Left renal pelvis (tissue), 4 donors: ENCODE results near the gene MYL7. TPM values are rescaled to one million over a fixed set of nuclear protein-coding genes. Genes with fewer than 3 reads are reported as not detected.
A peak's percentile ranks its signal among the peaks of the same experiment; 100 is the strongest.
"Not testable (repeated sequence)": the region's sequence is repeated elsewhere in the genome, so short reads cannot be mapped to it uniquely, and the experiment has no call there.

Source experiments
- DNase-seq, 4 donors: peaks; one replicate each; pipeline ENCODE4 v3.0.0-alpha.2; 2013; ENCODE audit warnings: low read depth in 4 of 4, low spot score in 3 of 4
- polyA plus RNA-seq, 4 donors: library from polyadenylated mRNA; unstranded; fragments of 120-200 nt; gene quantifications; one replicate each; pipeline ENCODE4 v1.2.1, GENCODE V29; 2013; ENCODE audit not compliant: insufficient read length in 4 of 4

The MYL7 gene
- polyA plus RNA-seq, 4 donors: 0.29 to 1.2 (median 0.45) TPM; not detected in 1

GRCh38 chr7:44134943-44135628, 6.0 kb downstream of the MYL7 start:
- DNase-seq: no peak

DNA sequence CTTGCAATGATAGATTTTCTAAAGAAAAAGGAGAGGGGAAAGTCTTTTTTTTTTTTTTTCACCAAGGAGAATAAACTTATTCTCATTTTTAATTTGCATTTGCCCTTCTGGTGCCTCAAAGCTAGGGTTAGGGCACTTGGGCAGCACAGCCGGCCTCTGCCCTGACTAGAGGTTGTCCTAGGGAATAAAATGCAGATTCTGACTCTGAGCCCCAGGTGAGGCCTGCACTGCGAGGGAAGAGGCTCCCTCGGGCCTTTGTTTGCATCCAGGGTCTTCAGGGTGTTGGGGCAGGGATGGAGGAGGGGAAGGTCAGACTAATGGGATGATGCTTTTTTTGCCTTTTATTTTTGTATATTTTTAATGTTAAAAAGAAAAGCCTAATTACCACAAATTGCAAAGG, 7.8 kb downstream of the MYL7 start:
- no peak for DNase-seq

DNA sequence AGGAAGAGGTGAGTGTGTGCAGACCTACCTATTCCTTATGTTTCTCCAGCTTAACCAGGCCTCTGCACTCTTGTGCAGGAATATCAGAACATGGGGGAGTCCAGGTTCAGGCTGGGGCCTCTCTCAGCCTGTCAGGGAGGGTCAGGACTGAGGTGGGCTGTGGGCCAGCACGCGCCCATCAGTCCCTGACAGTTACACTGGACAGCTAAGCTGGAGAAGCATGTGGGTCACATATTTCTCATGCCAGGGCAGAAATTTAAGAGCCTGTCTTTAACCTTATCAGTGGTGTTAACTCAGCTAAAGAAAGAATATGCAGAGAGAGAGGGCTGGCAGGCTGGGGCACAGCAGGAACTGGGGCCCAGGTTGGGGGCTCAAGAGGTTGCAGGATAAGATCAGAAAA, 9.1 kb downstream of the MYL7 start:
- no peak for DNase-seq

- DNase-seq: no peak
Measured at GRCh38 chr7:44131173-44132029, 9.7 kb downstream of the MYL7 start.

DNA sequence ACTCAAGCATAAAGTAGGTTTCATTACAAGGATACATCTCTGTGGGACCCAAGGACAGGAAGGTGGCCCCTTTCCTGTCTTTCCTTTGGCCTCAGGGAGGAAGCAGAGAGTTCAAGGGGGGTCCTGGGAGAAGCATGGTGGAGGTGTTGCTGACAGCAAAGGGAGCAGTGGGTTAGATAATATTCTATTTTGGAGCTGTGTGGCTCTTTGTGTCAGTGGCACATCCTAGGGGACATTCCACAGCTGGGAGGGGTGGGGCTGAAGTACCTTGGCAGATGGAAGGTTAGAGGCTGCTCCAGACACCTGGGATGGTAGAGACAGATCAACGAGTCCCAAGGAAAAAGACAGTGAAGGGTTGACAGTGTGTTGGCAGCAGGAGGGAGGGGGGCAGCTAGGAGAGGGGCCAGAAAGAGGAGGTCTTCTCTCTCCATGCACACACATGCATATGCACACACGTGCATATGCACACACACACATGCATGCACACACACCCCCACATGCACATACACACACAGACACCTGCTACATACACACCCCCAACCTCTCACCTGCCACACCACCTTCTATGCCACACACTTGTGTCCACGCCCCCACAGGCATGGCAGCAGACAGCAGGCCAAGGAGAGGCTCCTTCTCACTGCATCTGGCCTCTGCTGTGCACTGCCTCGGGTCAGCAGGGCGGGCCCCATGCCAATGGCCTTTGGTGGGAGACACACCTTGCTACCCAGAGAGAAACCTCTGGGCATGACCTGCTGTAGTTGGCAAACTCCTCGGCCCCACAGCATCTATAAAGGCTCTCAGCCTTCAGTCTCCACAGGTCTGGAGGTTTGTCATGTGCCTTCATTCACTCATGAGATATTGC, 12.2 kb downstream of the MYL7 start:
- DNase-seq: no peak

DNA sequence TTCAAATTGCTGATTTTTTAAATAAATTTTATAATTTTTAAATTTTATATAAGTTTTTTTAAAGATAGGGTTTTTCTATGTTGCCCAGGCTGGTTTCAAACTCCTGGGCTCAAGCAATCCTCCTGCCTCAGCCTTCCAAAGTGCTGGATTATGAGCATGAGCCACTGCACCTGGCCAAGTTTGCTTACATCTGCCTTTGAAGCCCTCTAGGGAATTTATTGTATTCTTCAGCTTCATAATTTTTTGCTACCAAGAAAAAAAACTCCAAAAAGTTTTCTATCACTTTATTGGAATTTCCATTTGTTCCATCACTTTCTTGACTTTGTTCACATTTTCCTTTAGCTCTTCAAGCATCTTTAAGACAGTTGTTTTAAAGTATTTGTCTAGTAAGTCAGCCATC, 14.0 kb downstream of the MYL7 start:
- DNase-seq: no peak

DNA sequence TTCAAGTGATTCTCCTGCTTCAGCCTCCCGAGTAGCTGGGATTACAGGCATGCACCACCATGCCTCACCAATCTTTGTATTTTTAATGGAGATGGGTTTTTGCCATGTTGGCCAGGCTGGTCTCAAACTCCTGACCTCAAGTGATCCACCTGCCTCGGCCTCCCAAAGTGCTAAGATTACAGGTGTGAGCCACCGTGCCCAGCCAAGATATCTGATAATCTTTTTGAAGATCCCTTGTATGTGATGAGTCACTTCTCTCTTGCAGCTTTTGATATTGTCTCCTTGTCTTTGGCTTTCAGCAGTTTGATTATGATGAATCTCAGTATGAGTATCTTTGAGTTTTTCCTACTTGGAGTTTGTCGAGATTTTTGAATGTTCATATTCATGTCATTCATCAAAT, 14.6 kb downstream of the MYL7 start:
- DNase-seq: not testable (repeated sequence)

DNA sequence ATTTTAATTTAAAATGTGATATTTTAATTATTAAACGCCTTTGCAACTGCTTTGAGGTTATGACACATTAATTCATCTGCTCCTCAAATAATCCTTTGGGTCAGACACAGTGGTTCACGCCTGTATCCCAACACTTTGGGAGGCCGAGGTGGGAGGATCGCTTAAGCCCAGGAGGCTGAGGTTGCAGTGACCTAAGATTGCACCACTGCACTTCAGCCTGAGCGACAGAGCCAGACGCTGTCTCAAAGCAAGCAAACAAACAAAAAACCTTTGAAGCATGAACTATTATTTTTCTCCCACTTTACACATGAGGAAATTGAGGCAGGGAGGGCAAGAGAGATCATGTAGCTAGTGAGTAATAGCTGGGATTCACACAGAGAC, 16.3 kb downstream of the MYL7 start:
- DNase-seq: no peak

DNA sequence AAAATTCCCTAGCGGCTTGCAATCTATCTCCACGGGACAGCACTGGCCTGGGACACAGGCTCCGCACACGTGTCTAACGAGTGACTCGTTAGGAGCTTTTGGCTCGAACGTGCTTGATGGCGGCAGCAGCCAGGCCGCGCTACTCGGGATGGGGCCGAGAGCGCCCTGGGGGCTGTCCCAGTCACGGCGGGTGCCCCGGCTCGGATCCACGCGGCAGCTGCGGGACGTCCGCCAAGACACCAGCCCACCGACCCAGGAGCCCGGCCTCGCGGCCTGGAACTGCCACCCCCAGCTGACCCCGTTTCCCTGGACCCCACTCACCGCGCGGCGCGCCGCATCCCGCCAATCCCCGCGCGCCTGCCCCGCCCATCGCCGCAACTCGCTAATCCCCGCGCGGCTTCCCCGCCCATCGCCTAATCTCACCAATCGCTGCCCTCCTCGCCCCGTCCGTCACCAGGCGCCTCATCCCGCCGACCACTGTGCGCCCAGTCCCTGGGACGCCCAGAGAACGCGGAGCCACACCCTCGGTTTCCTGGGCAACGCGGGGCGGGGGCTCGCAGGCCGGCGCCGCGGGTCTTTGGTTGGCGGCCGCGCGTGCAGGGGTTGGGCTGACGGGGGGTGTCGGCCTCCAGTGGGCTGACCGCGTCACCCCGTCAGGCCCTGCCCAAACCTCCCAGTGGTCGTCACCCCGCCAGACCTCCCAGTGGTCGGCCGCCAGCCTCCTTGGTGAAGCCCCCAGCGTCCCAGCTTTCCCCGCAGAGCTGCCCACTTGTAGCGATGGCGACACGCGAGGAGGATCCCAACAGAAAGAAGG, 17.7 kb downstream of the MYL7 start, which contains the start of gene POLD2:
Gene POLD2, minus strand, starts transcription at position 359 of the 814 bp plus-strand sequence. CDS start 1,495 bp downstream, outside the sequence.
- DNase-seq: peak; percentile 89 to 95 (median 94)

GRCh38 chr7:44122529-44122928, 18.6 kb downstream of the MYL7 start:
- no peak for DNase-seq

DNA sequence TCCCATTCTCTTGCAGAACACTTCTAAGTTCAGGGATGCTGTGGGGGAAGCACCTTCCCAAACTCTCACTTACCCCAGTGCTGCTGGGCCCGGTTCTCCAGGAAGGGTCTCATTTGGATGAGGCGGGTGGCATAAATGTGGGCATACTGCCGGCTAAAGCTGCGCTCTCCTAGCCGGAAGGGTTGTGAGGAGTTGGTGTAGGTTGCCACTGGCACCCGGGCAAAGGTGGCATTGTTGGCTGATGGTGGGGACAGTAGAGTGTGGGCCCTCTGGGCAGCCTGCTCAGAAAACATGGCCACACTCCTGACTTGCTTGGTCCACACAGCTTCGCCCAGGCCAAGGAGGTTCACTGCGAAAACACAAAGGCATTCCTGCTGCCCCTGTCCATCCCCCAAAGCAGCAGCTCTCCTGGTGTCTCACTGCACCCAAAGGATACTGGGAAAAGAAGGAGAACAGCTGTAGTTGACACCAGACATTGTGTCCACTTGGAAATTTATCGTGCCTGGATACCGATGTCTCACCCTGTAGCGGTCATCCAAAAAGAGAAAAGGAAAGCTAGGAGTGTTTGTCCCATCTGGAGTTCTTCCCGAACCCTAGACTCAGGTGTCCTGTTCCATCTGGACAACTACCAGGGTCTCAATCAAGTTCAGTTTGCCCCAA, 19.2 kb downstream of the MYL7 start:
- DNase-seq: no peak

DNA sequence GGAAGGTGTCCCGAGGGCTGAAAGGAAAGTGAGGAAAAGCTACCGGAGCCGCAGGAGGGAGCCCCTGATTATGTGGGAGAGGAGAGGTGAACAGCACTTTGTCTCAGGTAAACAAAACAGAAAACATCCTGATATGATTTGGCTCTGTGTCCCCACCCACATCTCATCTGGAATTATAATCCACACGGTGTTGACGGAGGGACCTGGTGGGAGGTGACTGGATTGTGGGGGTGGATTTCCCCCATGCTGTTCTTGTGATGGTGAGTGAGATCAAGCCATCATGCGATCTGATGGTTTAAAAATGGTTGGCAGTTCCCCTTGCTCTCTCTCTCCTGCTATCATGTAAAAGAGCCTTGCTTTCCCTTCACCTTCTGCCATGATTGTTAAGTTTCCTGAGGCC, 20.7 kb downstream of the MYL7 start:
- no peak for DNase-seq

GRCh38 chr7:44119829-44120380, 21.2 kb downstream of the MYL7 start:
- no peak for DNase-seq

GRCh38 chr7:44117801-44118429, 23.2 kb downstream of the MYL7 start:
- no peak for DNase-seq

DNA sequence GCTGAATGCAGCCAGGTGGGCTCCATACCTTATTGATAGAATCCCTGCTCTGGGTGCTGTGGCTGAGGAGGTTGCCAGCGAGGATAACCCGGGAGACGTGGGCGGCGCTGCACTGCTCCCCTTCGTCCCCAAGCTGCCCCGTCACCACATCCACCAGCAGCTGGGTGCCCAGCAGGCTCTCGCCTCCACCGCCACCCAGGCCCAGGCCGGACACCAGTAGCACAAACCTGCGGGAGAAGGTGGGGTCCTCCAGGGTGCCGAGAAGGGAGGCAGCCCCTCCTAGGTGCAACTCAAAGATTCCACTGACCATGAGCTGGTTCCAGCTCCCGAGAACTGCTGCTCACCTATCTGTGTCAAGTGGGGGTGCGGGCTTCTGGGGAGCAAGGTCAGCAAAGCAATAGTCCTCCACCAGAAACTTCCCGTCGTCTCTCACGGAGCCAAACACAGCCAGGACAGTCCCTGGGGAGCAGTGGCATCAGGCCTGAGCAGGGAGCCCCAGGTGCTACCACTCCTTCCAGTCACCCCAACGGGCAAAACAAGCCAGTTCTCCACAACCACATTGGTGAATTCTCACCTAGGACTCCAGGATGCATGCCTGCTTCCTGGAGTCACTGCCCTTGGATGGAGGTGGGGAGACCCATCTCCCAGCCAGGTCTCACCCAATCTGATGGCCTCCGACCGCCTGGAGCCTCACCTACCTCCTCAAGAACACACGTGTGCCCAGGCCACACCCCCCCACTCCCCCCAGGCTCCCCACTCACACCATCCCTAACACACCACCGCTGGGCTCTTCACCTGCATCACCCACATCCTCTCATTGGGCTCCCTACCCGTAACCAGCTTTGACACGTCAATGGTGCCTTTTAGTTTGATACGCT, 24.1 kb downstream of the MYL7 start:
- no peak for DNase-seq

GRCh38 chr7:44116087-44116788, 24.9 kb downstream of the MYL7 start:
- DNase-seq: no peak

- DNase-seq: no peak
Measured at GRCh38 chr7:44114586-44115310, 26.4 kb downstream of the MYL7 start.
